MCF 10A (cell line): ENCODE measurements around the gene FNDC1. TPM values are rescaled to one million over a fixed set of nuclear protein-coding genes. Genes with fewer than 3 reads are reported as not detected.

Source experiments
- BruUV-seq: library from RNA; stranded (reverse); fragments of 400-500 nt; replicated peaks from 2 replicates; lab custom pipeline; 2021; lab: Mats Ljungman, UMichigan
- CTCF ChIA-PET: fragments of 300-600 bp; sonication (Branson Sonifier 250); formaldehyde crosslinking; extraction: SDS; loops from one replicate; lab custom pipeline; 2021; ENCODE audit warnings: antibody characterized with exemption, inconsistent platforms; lab: Yijun Ruan, JAX
- POLR2A ChIA-PET: fragments of 300-600, 350-650 bp; sonication (Branson Sonifier 250); formaldehyde crosslinking; extraction: SDS; loops from one replicate; lab custom pipeline; 2020; ENCODE audit warnings: antibody characterized with exemption, inconsistent platforms; lab: Yijun Ruan, JAX
- DNase-seq: peaks from one replicate; pipeline ENCODE4 v3.0.0-alpha.2; 2018; ENCODE audit not compliant: unreplicated experiment
- H3K27ac Mint-ChIP-seq: one replicate; pipeline ENCODE4 v1.8.0; 2022; ENCODE audit warnings: mild to moderate bottlenecking, low read depth, mixed read lengths; ENCODE audit not compliant: unreplicated experiment
- H3K27me3 Mint-ChIP-seq: one replicate; pipeline ENCODE4 v1.8.0; 2022; ENCODE audit warnings: mixed read lengths; ENCODE audit not compliant: insufficient read depth, unreplicated experiment
- H3K36me3 Mint-ChIP-seq: one replicate; pipeline ENCODE4 v1.8.0; 2022; ENCODE audit warnings: mild to moderate bottlenecking, moderate library complexity, mixed read lengths; ENCODE audit not compliant: insufficient read depth, unreplicated experiment
- H3K4me1 Mint-ChIP-seq: one replicate; pipeline ENCODE4 v1.8.0; 2022; ENCODE audit warnings: mixed read lengths; ENCODE audit not compliant: insufficient read depth, unreplicated experiment
- H3K4me3 Mint-ChIP-seq: one replicate; pipeline ENCODE4 v1.8.0; 2022; ENCODE audit warnings: mild to moderate bottlenecking, moderate library complexity, mixed read lengths; ENCODE audit not compliant: unreplicated experiment
- H3K9me3 Mint-ChIP-seq: one replicate; pipeline ENCODE4 v1.8.0; 2022; ENCODE audit warnings: mixed read lengths; ENCODE audit not compliant: unreplicated experiment
- intact Hi-C: fragments of 100-400 bp; cut with micrococcal nuclease; formaldehyde crosslinking; loops from 2 replicates; pipeline ENCODE4 v1.14.1; 2022
- total RNA-seq: library from RNA; stranded (reverse); gene quantifications from 2 replicates; pipeline ENCODE4 v1.2.3, GENCODE V29; 2022
- TF ChIP-seq, protein P1 (sequence below): fragments of 200-600 bp; IDR thresholded peaks from one replicate; pipeline ENCODE4 v1.8.0; 2022; ENCODE audit warnings: antibody characterized with exemption, mild to moderate bottlenecking; ENCODE audit not compliant: unreplicated experiment

The FNDC1 gene
- total RNA-seq, 1 experiment from 2014 or later = not detected

DNA sequence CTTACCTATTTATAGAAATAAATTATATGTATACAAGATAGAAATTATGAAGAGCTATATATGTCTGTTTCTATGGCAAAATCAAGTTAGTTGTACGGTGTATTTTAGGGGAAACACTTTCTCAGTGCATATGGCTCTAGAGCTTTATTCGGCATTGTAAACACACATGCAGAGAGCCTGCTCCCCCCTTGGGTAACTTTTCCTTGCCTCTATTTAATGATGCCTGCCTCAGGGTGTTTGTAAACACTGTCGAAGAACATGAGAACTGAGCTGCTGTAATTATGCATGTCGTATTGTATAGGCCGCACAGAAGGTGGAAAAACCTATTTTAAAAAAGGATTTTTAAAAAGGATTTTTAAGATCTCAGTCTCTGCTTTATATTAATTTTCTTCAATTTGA, 133.4 kb downstream of the FNDC1 start:
- no peaks in the 10 kb centered on the region for H3K9me3 Mint-ChIP-seq
- BruUV-seq = no TSS peak
- no peak overlapping the region for H3K27ac Mint-ChIP-seq
- POLR2A ChIA-PET = no interaction called here
- intact Hi-C loops = no loop called here
- peaks cover 57% of the 10 kb centered on the region for H3K27me3 Mint-ChIP-seq
- no peak for DNase-seq
- CTCF ChIA-PET = interaction anchor here (1.3 kb wide), 1 partner anchor 50 kb away, joined by 5 read pairs; no protein-coding TSS in a partner anchor
- TF ChIP-seq, protein P1, sequence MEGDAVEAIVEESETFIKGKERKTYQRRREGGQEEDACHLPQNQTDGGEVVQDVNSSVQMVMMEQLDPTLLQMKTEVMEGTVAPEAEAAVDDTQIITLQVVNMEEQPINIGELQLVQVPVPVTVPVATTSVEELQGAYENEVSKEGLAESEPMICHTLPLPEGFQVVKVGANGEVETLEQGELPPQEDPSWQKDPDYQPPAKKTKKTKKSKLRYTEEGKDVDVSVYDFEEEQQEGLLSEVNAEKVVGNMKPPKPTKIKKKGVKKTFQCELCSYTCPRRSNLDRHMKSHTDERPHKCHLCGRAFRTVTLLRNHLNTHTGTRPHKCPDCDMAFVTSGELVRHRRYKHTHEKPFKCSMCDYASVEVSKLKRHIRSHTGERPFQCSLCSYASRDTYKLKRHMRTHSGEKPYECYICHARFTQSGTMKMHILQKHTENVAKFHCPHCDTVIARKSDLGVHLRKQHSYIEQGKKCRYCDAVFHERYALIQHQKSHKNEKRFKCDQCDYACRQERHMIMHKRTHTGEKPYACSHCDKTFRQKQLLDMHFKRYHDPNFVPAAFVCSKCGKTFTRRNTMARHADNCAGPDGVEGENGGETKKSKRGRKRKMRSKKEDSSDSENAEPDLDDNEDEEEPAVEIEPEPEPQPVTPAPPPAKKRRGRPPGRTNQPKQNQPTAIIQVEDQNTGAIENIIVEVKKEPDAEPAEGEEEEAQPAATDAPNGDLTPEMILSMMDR = no peak
- no peaks in the 10 kb centered on the region for H3K36me3 Mint-ChIP-seq
- H3K4me1 Mint-ChIP-seq = no peaks in the 10 kb centered on the region
- H3K4me3 Mint-ChIP-seq = no peak overlapping the region

DNA sequence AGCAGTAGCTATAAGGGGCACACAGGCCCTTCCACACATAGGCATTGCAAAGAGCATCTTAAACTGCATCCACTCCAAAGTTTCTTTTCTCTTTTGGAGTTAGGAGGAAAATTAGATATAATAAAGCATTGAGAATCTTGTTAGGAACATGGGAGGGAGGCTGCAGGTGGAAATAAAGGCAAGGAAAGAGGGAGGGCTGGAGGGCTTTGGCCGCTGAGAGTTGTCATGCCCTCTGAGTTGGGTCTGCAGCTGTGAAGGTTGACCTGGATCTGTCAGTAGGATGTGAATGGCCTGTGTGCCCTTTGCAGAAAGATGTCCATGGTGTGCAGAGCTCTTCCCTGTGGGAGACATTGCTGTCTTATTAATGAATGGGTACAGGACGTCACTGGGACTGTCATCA, 134.0 kb downstream of the FNDC1 start:
- Mint-ChIP-seq H3K4me3 (no peak overlapping the region), H3K4me1 (no peaks in the 10 kb centered on the region), H3K9me3 (no peaks in the 10 kb centered on the region), H3K27me3 (peaks cover 52% of the 10 kb centered on the region), H3K27ac (no peak overlapping the region), H3K36me3 (no peaks in the 10 kb centered on the region)
- no TSS peak for BruUV-seq
- DNase-seq = no peak
- CTCF ChIA-PET = interaction anchor here (1.3 kb wide), 1 partner anchor 51 kb away, joined by 5 read pairs; no protein-coding TSS in a partner anchor
- intact Hi-C loops = no loop called here
- TF ChIP-seq, protein P1 = no peak
- POLR2A ChIA-PET = no interaction called here

DNA sequence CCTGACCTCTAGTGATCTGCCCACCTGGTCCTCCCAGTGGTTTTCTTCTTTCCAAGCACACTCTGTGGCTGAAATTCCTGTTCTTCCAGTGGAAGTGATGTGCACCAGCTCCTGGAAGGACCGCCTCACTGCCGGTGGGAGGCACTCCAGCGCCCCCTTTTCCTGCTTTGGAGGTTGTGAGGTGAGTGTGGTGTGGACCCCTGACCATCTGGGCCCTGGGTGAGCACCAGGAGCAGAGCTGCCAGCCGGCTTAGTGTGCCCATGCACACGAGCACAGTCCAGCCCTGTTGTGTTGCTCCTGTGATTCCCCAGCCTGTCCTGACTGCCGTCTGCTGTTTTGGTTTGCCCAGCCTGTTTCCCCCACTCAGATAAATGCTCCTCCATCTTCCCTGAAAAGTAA, 134.6 kb downstream of the FNDC1 start:
- DNase-seq = no peak
- CTCF ChIA-PET = interaction anchor here (1.3 kb wide), 1 partner anchor 51 kb away, joined by 5 read pairs; no protein-coding TSS in a partner anchor
- peaks cover 45% of the 10 kb centered on the region for H3K27me3 Mint-ChIP-seq
- POLR2A ChIA-PET = no interaction called here
- no peaks in the 10 kb centered on the region for H3K36me3 Mint-ChIP-seq
- intact Hi-C loops = no loop called here
- H3K4me3 Mint-ChIP-seq = no peak overlapping the region
- TF ChIP-seq, protein P1 = no peak
- H3K9me3 Mint-ChIP-seq = no peaks in the 10 kb centered on the region
- BruUV-seq = no TSS peak
- H3K27ac Mint-ChIP-seq = no peak overlapping the region
- no peaks in the 10 kb centered on the region for H3K4me1 Mint-ChIP-seq

DNA sequence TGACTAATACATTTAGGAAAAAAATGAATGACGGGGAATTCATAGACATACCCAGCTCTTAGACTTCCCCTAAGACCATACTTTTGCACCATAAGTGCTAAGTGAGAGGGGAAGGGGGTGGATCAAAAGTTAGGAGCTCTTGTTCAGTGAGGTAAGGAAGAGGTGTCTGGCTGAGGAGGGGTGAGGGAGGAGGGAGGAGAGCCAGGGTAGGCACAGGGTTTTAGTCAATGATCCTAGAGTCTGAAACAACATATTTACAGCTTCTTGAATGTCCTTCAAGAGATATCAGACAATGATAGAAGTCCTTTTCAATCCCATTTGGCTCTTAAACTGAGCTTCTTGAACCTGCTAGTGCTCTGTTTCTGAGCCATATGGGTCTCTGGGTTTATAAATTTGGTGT, 135.4 kb downstream of the FNDC1 start:
- H3K27me3 Mint-ChIP-seq = peaks cover 41% of the 10 kb centered on the region
- TF ChIP-seq, protein P1 = no peak
- no peaks in the 10 kb centered on the region for H3K36me3 Mint-ChIP-seq
- no peaks in the 10 kb centered on the region for H3K9me3 Mint-ChIP-seq
- CTCF ChIA-PET = no interaction called here
- no peaks in the 10 kb centered on the region for H3K4me1 Mint-ChIP-seq
- H3K27ac Mint-ChIP-seq = no peak overlapping the region
- BruUV-seq = no TSS peak
- DNase-seq = no peak
- H3K4me3 Mint-ChIP-seq = no peak overlapping the region
- POLR2A ChIA-PET = no interaction called here
- intact Hi-C loops = no loop called here
